ENCODE results near the gene TUBGCP5. TPM values are rescaled to one million over a fixed set of nuclear protein-coding genes. Genes with fewer than 3 reads are reported as not detected.

The TUBGCP5 gene
- total and polyA plus RNA-seq, 2 of the 4 experiments (the other 2 are of a cell fraction) = 13.0 to 19.4 TPM

- no peaks in the 10 kb centered on the region for H3K27me3 ChIP-seq (ENCODE audit: control insufficient read depth, insufficient read depth, low read length)
- no peaks in the 10 kb centered on the region for H3K9me1 ChIP-seq (ENCODE audit: insufficient read depth, low read length)
- no peak overlapping the region for H3K4me2 ChIP-seq (ENCODE audit: low read depth, low read length)
- ChIA-PET CTCF (no interaction called here), POLR2A (ENCODE audit: unreplicated experiment) (no interaction called here)
- H2AK9ac ChIP-seq (replicated peaks; ENCODE audit: low read depth, low read length, poor library complexity) = no peak overlapping the region
- no peak overlapping the region for H2BK20ac ChIP-seq (ENCODE audit: low read depth, low read length)
- TF ChIP-seq USF2 (IDR thresholded peaks at IDR 0.05; ENCODE audit: low read depth, low read length) = no peak
- TF ChIP-seq MAZ (IDR thresholded peaks at IDR 0.05; ENCODE audit: borderline replicate concordance, low read depth, low read length) = no peak
- TF ChIP-seq MXI1 (IDR thresholded peaks at IDR 0.05; ENCODE audit: borderline replicate concordance, low read depth, low read length) = no peak
- TF ChIP-seq BHLHE40 (IDR thresholded peaks at IDR 0.05; ENCODE audit: low read depth, low read length) = no peak
- no peak for TF ChIP-seq RCOR1 (IDR thresholded peaks at IDR 0.05; ENCODE audit: insufficient replicate concordance, low read length)
- TF ChIP-seq, protein P1, sequence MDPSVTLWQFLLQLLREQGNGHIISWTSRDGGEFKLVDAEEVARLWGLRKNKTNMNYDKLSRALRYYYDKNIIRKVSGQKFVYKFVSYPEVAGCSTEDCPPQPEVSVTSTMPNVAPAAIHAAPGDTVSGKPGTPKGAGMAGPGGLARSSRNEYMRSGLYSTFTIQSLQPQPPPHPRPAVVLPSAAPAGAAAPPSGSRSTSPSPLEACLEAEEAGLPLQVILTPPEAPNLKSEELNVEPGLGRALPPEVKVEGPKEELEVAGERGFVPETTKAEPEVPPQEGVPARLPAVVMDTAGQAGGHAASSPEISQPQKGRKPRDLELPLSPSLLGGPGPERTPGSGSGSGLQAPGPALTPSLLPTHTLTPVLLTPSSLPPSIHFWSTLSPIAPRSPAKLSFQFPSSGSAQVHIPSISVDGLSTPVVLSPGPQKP (IDR thresholded peaks at IDR 0.05; ENCODE audit: borderline replicate concordance, low read depth, low read length) = no peak
- no peak for TF ChIP-seq CHD1 (IDR thresholded peaks at IDR 0.05; ENCODE audit: low read depth, low read length)
- TF ChIP-seq NFE2L2 (IDR thresholded peaks at IDR 0.05; ENCODE audit: low read depth, low read length) = no peak
- no peak overlapping the region for H4K91ac ChIP-seq (ENCODE audit: insufficient read depth, low read depth, low read length)
- no peak overlapping the region for H3K9ac ChIP-seq (ENCODE audit: low read depth, low read length)
- ATAC-seq (ENCODE audit: low read depth) = no peak
- H3K4me3 ChIP-seq (ENCODE audit: insufficient read depth, low read depth, low read length) = no peak overlapping the region
- no peak overlapping the region for H2BK120ac ChIP-seq (ENCODE audit: low read depth, low read length)
- H2AFZ ChIP-seq (replicated peaks; ENCODE audit: low read length, poor library complexity) = no peak overlapping the region
- no peak overlapping the region for H3K56ac ChIP-seq (ENCODE audit: extremely low read depth, insufficient read depth, low read length)
- no peak overlapping the region for H4K5ac ChIP-seq (ENCODE audit: low read depth, low read length)
- no peaks in the 10 kb centered on the region for H3K4me1 ChIP-seq (ENCODE audit: control insufficient read depth, insufficient read depth, low read length)
- no peak overlapping the region for H4K8ac ChIP-seq (ENCODE audit: low read depth in 2 of 2, low read length in 2 of 2)
- H3K18ac ChIP-seq (ENCODE audit: low read depth, low read length) = no peak overlapping the region
- H3K9me3 ChIP-seq (ENCODE audit: control insufficient read depth, insufficient read depth, low read length) = no peaks in the 10 kb centered on the region
- no peak overlapping the region for H3K4ac ChIP-seq (ENCODE audit: low read depth, low read length)
- no peak for DNase-seq
- in situ Hi-C loops (cut with MboI; ENCODE audit: low sequenced_read_pairs) (no loop called here), intact Hi-C loops (cut with micrococcal nuclease) (no loop called here), dilution Hi-C loops (cut with HindIII; ENCODE audit: low sequenced_read_pairs, unreplicated experiment) (no loop called here)
- H3K36me3 ChIP-seq (ENCODE audit: control insufficient read depth, insufficient read depth, low read length) = no peaks in the 10 kb centered on the region
- BruUV-seq (replicated peaks) = no TSS peak
- 26% methylated on average over 3 of the region's 4 CpGs; no CpG with 5 or more reads in 1 of the 2 experiments for WGBS, 2 experiments (ENCODE audit: extremely low coverage in 2 of 2, insufficient read length in 1 of 2)
- H3K23ac ChIP-seq (ENCODE audit: low read depth, low read length) = no peak overlapping the region
- H3K27ac ChIP-seq (ENCODE audit: insufficient read depth, low read length) = no peak overlapping the region
- no peak overlapping the region for H2BK5ac ChIP-seq (ENCODE audit: low read depth, low read length, poor library complexity, severe bottlenecking)
- H3K14ac ChIP-seq (replicated peaks; ENCODE audit: low read depth, low read length) = no peak overlapping the region
- H3K79me1 ChIP-seq (ENCODE audit: low read depth in 1 of 2, low read length in 2 of 2) = no peaks in the 10 kb centered on the region
- no peak overlapping the region for H2AK5ac ChIP-seq (ENCODE audit: low read depth, low read length)
- no peak overlapping the region for H2BK15ac ChIP-seq (ENCODE audit: low read depth, low read length)
- no peaks in the 10 kb centered on the region for H4K20me1 ChIP-seq (ENCODE audit: insufficient read depth, low read length)
Observed at GRCh38 chr15:23075927-23076326, 36.6 kb upstream of the TUBGCP5 start.

Measured in IMR-90 (cell line).